Retinal pigment epithelial cell (primary cell): Measurements from ENCODE around the gene POU2F1.

Experiments
- DNase-seq: peaks from one replicate; pipeline ENCODE4 v3.0.0-alpha.2; 2010; ENCODE audit warnings: low read depth
- H3K4me3 ChIP-seq: 2 replicates; pipeline ENCODE4 v1.5.1; 2011; ENCODE audit warnings: mild to moderate bottlenecking, low read length, control low read depth, moderate library complexity
- CTCF ChIP-seq: conservative IDR thresholded peaks from 2 replicates; pipeline ENCODE4 v1.5.1; 2011; ENCODE audit warnings: low read depth, low read length, control low read depth, inconsistent platforms

Gene POU2F1

DNA sequence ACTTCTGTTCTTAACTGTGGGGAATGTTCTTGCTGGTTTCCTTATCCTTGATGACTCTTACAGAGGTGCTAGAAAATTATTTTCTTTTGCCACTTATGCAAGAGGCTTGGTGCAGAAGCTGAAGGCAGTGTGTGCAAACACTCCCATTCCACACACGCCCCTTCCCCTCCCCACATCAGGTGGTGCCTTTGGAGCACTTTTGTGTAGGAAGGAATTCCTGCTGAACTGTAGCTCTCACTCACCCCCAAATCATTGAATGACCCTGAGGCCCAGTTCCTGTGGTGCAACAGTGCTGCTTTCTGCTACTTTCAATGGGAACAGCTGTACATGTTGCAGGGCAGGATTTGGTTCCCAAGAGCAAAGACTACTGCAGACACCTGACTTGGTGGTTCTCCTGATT is 195.8 kb downstream of the POU2F1 start:
- no peak for TF ChIP-seq CTCF
- no peak for DNase-seq
- no peak overlapping the region for H3K4me3 ChIP-seq

DNA sequence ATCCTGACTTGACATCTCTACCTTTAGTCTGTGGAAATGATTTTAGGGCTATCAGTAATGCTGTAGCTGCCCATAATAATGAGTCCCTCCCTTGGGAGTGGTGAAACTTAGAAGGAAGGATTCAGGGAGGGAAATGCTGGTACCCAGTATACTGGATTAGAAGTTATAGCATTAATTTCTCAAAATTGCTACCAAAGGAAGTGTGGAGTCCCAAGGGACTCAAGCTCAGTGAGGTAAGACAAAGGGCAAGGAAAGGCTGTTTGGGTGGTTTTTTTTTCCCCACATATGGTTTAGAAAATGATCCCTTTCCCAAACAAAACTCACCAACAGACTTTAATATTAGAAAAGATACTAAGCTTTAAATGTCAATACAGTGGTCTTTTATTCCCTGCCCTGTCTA is 197.7 kb downstream of the POU2F1 start:
- no peak for DNase-seq
- no peak overlapping the region for H3K4me3 ChIP-seq
- TF ChIP-seq CTCF = no peak

DNA sequence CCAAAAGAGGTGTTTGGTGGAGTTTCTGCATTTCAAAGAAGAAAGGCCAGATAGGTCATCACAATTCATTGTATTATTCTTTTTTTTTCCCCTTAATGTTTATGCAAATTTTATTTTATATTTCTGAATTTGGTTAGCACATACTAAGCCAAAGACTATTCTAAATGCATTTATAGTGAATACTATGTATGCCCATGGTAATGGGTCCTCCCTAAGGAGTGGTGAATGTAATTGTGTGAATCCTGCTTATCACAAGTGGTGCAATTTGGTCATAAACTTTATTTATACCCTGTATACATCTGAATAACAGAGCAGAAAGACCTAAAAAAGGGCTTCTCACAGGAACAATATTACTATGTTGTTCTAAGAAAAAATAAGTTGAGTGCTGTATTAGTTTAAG is 198.6 kb downstream of the POU2F1 start:
- no peak for TF ChIP-seq CTCF
- DNase-seq = no peak
- H3K4me3 ChIP-seq = no peak overlapping the region

- DNase-seq = no peak
- TF ChIP-seq CTCF = no peak
- no peak overlapping the region for H3K4me3 ChIP-seq
Measured at GRCh38 chr1:167420510-167420909, 199.8 kb downstream of the POU2F1 start.

DNA sequence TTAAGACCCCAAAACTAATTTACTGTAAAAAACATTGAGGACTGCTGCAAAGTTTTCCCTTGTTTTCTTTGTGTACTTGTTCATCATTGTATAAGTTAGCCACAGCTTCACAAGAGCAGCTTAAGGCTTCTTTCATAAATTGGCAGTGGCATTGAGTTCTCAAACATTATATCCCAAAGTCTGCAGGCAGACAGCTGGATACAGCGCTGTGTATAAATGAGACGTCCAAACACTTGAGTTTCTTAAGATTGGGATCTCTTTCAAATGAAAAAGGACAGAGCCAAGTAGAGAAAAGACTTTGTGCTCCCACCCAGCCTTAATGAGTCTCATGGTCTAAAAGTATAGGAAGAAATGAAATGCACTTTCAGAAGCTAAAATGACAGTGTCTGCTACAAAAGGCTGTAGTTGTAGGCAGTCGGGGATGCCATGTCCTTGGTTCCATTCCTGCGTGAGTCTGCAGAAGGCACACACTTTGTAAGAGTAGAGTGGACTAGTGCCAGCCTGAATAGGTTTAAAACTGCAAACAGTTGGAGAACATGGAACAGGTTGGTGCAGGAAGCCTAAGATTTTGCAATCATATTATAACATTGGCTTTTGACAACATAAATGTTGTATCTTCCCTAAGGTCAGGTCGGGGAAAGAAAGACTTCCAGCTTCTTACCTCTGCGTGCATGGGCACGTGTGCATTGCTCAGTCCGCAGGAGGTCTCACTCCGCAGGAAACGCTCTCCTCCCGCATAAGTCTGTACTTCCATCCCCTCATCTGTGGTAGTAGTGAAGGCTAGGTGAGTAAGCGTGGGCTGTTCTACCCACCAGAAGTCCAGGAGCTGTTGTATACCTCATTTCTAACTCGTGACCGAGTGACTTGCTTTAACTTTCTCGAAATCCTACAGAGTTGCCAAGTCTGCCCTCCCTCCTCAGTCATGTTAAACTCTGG is 203.3 kb downstream of the POU2F1 start:
- TF ChIP-seq CTCF = no peak
- DNase-seq = no peak
- no peak overlapping the region for H3K4me3 ChIP-seq

- no peak overlapping the region for H3K4me3 ChIP-seq
- no peak for TF ChIP-seq CTCF
- DNase-seq = no peak
Measured at GRCh38 chr1:167425482-167425881, 204.8 kb downstream of the POU2F1 start.

GRCh38 chr1:167426716-167427115 is 206.0 kb downstream of the POU2F1 start:
- DNase-seq = no peak
- no peak for TF ChIP-seq CTCF
- no peak overlapping the region for H3K4me3 ChIP-seq
